Heart left ventricle (tissue), 16 donors: ENCODE data around the gene INSRR. TPM values are rescaled to one million over a fixed set of nuclear protein-coding genes. Genes with fewer than 3 reads are reported as not detected.

ENCODE experiments used
- ATAC-seq, 4 donors: fragments of 200-7000 bp; cut with Tn5 transposase; one replicate each; pipeline ENCODE4 v1.9.1; 2020 to 2022; ENCODE audit warnings: moderate library complexity in 4 of 4, mild to moderate bottlenecking in 3 of 4, moderate number of reproducible peaks in 1 of 4
- DNase-seq, 5 donors: peaks; one replicate each; pipeline ENCODE4 v3.0.0-alpha.2; 2020
- H3K27ac ChIP-seq, 12 donors: fragments of 200-600 bp; sonication (generic) in 4 of 12; one replicate each; pipeline versions ENCODE4 v1.5.0 to v1.8.0; 2016 to 2022; ENCODE audit warnings: mild to moderate bottlenecking in 2 of 12
- H3K27me3 ChIP-seq, 9 donors: fragments of 200-600 bp; sonication (generic) in 2 of 9; one replicate each; pipeline versions ENCODE4 v1.5.1 to v1.8.0; 2016 to 2022; ENCODE audit warnings: mild to moderate bottlenecking in 3 of 9
- H3K36me3 ChIP-seq, 9 donors: fragments of 200-600 bp; sonication (generic) in 2 of 9; one replicate each; pipeline versions ENCODE4 v1.5.0 to v1.8.0; 2018 to 2022; ENCODE audit warnings: mild to moderate bottlenecking in 2 of 9
- H3K4me1 ChIP-seq, 12 donors: fragments of 200-600 bp; sonication (generic) in 4 of 12; one replicate each; pipeline versions ENCODE4 v1.5.0 to v1.8.0; 2016 to 2022; ENCODE audit warnings: mild to moderate bottlenecking in 3 of 12
- H3K4me3 ChIP-seq, 12 donors: fragments of 200-600 bp; sonication (generic) in 4 of 12; one replicate each; pipeline versions ENCODE4 v1.5.0 to v1.8.0; 2017 to 2022; ENCODE audit warnings: mild to moderate bottlenecking in 9 of 12, moderate library complexity in 4 of 12
- H3K9me3 ChIP-seq, 12 donors: fragments of 200-600 bp; sonication (generic) in 4 of 12; one replicate each; pipeline versions ENCODE4 v1.5.0 to v1.8.0; 2016 to 2022; ENCODE audit warnings: mild to moderate bottlenecking in 1 of 12
- CTCF ChIP-seq, 12 donors: fragments of 200-600 bp; sonication (generic) in 4 of 12; IDR thresholded peaks; one replicate each; pipeline versions ENCODE4 v1.5.0 to v1.8.0; 2018 to 2022; ENCODE audit warnings: antibody characterized with exemption in 12 of 12, mild to moderate bottlenecking in 5 of 12
- POLR2A ChIP-seq, 2 donors: fragments of 450-650 bp; IDR thresholded peaks; one replicate each; pipeline ENCODE4 v1.6.1; 2017; ENCODE audit warnings: antibody characterized with exemption in 2 of 2, mild to moderate bottlenecking in 2 of 2, moderate library complexity in 2 of 2
- WGBS, 4 donors: extraction: QIAGEN DNeasy Blood & Tissue Kit in 2 of 4; methylation state at CpG; one replicate each; pipeline versions ENCODE4 v1.1.5 to v1.1.7; 2013 to 2018; 5-methylcytosine and 5-hydroxymethylcytosine counted together
- intact Hi-C, 10 donors: fragments of 100-400 bp; cut with DNase I; formaldehyde crosslinking; loops; one replicate each; pipeline versions ENCODE4 v1.11.1 to v1.14.2; 2022
- polyA plus RNA-seq, 2 donors: library from polyadenylated mRNA; stranded (reverse); fragments of 200-250 nt; gene quantifications; one replicate each; pipeline ENCODE4 v1.2.3, GENCODE V29; 2013
- total RNA-seq, 9 donors: library from RNA; depleted of rRNA in 2 of 9; stranded (reverse); fragments of >200 nt in 2 of 9; fragmentation: NEBNext Ultra II Directional in 3 of 9; extraction: Animal tissue kit (Norgen Biotek cat#: 25700) in 3 of 9; gene quantifications; one replicate each; pipeline versions ENCODE4 v1.1.0 to v1.2.4, GENCODE V29; 2016 to 2023
- donor health status: ischemic (EF 13 %, LVEDD 7.1; RV severe dilation, severe dysfunction).
- donor health status: healthy with polysubstance abuse.
- donor health status: DM: no; HTN: yes; CAD: no.
- donor health status: DM: no; HTN: no; CAD: no.
- donor health status: ischemic (EF 25% LVEDD 6.9; RV normal size, moderate dysfunction).
- donor health status: ischemic (EF 25% LVEDD 5.7; RV mildly dilated, moderate dysfunction).
- donor health status: healthy.
- donor health status: DM: yes; HTN: yes; CAD: no.
- donor health status: ischemic (EF 35%, LVEDD 5.7; RV mildly dilated, moderate dysfunction).
- donor health status: nonischemic (EF 11% LVEDD 7.7; RV severe dilation, severe dysfunction).
- donor health status: DM: yes; HTN: yes; CAD: no.
- donor health status: PGD.
- donor health status: ischemic (EF 29% LVEDD 5.4; RV normal size, mild dysfunction).
- donor health status: nonischemic (EF 23%, LVEDD 6.1; RV moderate dilation, normal function).

Gene INSRR
- total and polyA plus RNA-seq, 11 donors: 0.07 to 0.42 (median 0.12) TPM; not detected in 3

GRCh38 chr1:156887734-156888133, 28.8 kb upstream of the INSRR start:
- peaks cover 0 to 6% (median 0%) of the 10 kb centered on the region in 9 donors for H3K27me3 ChIP-seq
- no peaks in the 10 kb centered on the region for H3K36me3 ChIP-seq
- DNase-seq: peak in 1 of 5 donors; percentile 37
- TF ChIP-seq CTCF (IDR thresholded peaks at IDR 0.05) (no peak), POLR2A (IDR thresholded peaks at IDR 0.05) (no peak)
- intact Hi-C loops: loop anchor here in 4 of 10 donors (5.0 to 10.0 kb wide), 7 partner anchors 35 to 203 kb away; partner anchors contain the start of genes ISG20L2 (in 1 of the 4), LRRC71 (in 1 of the 4) and METTL25B (in 1 of the 4)
- H3K4me3 ChIP-seq: no peak overlapping the region
- no peaks in the 10 kb centered on the region for H3K9me3 ChIP-seq
- H3K27ac ChIP-seq: no peak overlapping the region
- WGBS, 4 donors: 50 to 63% (median 59%) methylated on average over 6 of the region's 6 CpGs
- peaks cover 0 to 30% (median 9%) of the 10 kb centered on the region in 12 donors for H3K4me1 ChIP-seq
- no peak for ATAC-seq

- intact Hi-C loops: loop anchor here in 4 of 10 donors (5.0 to 10.0 kb wide), 7 partner anchors 35 to 203 kb away; partner anchors contain the start of genes ISG20L2 (in 1 of the 4), LRRC71 (in 1 of the 4) and METTL25B (in 1 of the 4)
- no peak for ATAC-seq
- no peak overlapping the region for H3K27ac ChIP-seq
- 41 to 54% (median 48%) methylated on average over 3 of the region's 3 CpGs for WGBS, 4 donors
- H3K4me1 ChIP-seq: peaks cover 0 to 26% (median 6%) of the 10 kb centered on the region in 12 donors
- no peak for TF ChIP-seq CTCF (IDR thresholded peaks at IDR 0.05)
- TF ChIP-seq POLR2A (IDR thresholded peaks at IDR 0.05): no peak
- H3K9me3 ChIP-seq: no peaks in the 10 kb centered on the region
- no peak overlapping the region for H3K4me3 ChIP-seq
- peaks cover 0 to 6% (median 0%) of the 10 kb centered on the region in 9 donors for H3K27me3 ChIP-seq
- no peaks in the 10 kb centered on the region for H3K36me3 ChIP-seq
- DNase-seq: no peak
Observed at GRCh38 chr1:156887317-156887716, 28.4 kb upstream of the INSRR start.

GRCh38 chr1:156886583-156887281, 27.8 kb upstream of the INSRR start:
- intact Hi-C loops: loop anchor here in 4 of 10 donors (5.0 to 10.0 kb wide), 7 partner anchors 36 to 202 kb away; partner anchors contain the start of genes ISG20L2 (in 1 of the 4), LRRC71 (in 1 of the 4) and METTL25B (in 1 of the 4)
- ATAC-seq: no peak
- no peak for TF ChIP-seq CTCF (IDR thresholded peaks at IDR 0.05)
- no peak for TF ChIP-seq POLR2A (IDR thresholded peaks at IDR 0.05)
- Histone ChIP-seq H3K9me3 (no peaks in the 10 kb centered on the region), H3K4me1 (peaks cover 0 to 20% (median 2%) of the 10 kb centered on the region in 12 donors), H3K4me3 (no peak overlapping the region), H3K27me3 (peaks cover 0 to 6% (median 0%) of the 10 kb centered on the region in 9 donors), H3K36me3 (no peaks in the 10 kb centered on the region), H3K27ac (no peak overlapping the region)
- 42 to 53% (median 47%) methylated on average over 6 of the region's 6 CpGs for WGBS, 4 donors
- no peak for DNase-seq

- intact Hi-C loops: loop anchor here in 4 of 10 donors (5.0 to 10.0 kb wide), 7 partner anchors 36 to 201 kb away; partner anchors contain the start of genes ISG20L2 (in 1 of the 4), LRRC71 (in 1 of the 4) and METTL25B (in 1 of the 4)
- DNase-seq (no peak), ATAC-seq (peak in 1 of 4 donors; percentile 33)
- no peak overlapping the region for H3K27ac ChIP-seq
- peaks cover 0 to 18% (median 2%) of the 10 kb centered on the region in 12 donors for H3K4me1 ChIP-seq
- TF ChIP-seq CTCF (IDR thresholded peaks at IDR 0.05) (no peak), POLR2A (IDR thresholded peaks at IDR 0.05) (no peak)
- no peak overlapping the region for H3K4me3 ChIP-seq
- no peaks in the 10 kb centered on the region for H3K36me3 ChIP-seq
- H3K27me3 ChIP-seq: peaks cover 0 to 4% (median 0%) of the 10 kb centered on the region in 9 donors
- H3K9me3 ChIP-seq: no peaks in the 10 kb centered on the region
- 65 to 76% (median 71%) methylated on average over 13 of the region's 13 CpGs for WGBS, 4 donors
Observed at GRCh38 chr1:156885880-156886355, 27.0 kb upstream of the INSRR start.
